Measurements from ENCODE around the gene ITGA2B. TPM values are rescaled to one million over a fixed set of nuclear protein-coding genes. Genes with fewer than 3 reads are reported as not detected.
"Not testable (repeated sequence)": the region's sequence is repeated elsewhere in the genome, so short reads cannot be mapped to it uniquely, and the experiment has no call there.

ITGA2B gene
- total RNA-seq, 1 donor from 2014 or later: 1.2 TPM

DNA sequence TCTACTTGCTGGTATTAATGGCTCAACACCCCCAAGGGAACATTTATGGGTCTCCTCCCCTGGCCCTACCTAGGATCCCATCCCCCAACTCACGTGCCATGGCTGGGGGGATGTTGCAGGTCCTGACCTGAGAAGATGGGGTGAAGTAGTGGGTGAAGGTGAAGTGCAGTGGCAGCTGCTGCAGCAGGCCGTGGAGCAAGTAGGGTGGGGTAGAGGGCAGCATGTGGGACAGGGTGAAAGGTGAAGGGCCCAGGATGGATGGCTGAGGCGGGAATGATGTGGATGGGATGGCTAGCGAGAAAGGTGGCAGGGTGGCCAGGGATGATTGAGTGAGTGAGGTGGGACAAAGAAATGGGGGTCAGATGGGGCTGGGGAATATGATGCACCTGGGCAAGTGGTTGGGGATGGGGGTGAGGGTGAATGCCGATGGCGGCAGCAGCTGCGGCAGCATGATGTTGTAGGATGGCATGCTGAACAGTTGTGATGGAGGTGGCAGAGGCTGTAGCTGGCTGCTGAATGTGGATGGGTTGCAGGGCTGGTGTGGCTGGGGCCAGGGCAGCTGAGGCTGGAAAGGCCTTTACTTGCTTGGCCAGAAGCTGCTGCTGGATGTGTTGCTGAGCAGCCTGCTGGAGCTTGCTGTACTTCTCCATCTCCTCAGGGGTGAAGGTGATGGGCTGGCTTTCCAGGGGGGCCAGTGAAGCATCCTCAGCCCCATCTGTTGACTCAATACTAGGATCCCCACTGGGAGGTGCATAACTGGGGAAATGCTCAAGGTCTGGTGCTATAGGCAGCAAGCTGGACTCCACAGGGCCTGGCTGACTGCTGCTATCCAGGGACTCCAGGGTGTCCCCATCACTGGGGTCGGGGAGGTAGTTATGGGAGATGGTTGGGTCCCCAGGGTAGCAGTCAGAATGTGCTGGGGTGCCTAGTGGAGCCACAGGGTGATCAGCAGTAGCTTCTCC lies 8.3 kb upstream of the ITGA2B start:
- H3K4me1 Mint-ChIP-seq (ENCODE audit: low read depth): no peaks in the 10 kb centered on the region
- no peaks in the 10 kb centered on the region for H3K9me3 Mint-ChIP-seq (ENCODE audit: low read depth)
- H3K27me3 Mint-ChIP-seq: no peaks in the 10 kb centered on the region
- TF ChIP-seq, protein P1, sequence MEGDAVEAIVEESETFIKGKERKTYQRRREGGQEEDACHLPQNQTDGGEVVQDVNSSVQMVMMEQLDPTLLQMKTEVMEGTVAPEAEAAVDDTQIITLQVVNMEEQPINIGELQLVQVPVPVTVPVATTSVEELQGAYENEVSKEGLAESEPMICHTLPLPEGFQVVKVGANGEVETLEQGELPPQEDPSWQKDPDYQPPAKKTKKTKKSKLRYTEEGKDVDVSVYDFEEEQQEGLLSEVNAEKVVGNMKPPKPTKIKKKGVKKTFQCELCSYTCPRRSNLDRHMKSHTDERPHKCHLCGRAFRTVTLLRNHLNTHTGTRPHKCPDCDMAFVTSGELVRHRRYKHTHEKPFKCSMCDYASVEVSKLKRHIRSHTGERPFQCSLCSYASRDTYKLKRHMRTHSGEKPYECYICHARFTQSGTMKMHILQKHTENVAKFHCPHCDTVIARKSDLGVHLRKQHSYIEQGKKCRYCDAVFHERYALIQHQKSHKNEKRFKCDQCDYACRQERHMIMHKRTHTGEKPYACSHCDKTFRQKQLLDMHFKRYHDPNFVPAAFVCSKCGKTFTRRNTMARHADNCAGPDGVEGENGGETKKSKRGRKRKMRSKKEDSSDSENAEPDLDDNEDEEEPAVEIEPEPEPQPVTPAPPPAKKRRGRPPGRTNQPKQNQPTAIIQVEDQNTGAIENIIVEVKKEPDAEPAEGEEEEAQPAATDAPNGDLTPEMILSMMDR (IDR thresholded peaks at IDR 0.05; ENCODE audit: unreplicated experiment): no peak
- DNase-seq (ENCODE audit: low spot score, unreplicated experiment): no peak
- no peak overlapping the region for H3K27ac Mint-ChIP-seq
- peaks cover 9% of the 10 kb centered on the region for H3K36me3 Mint-ChIP-seq (ENCODE audit: insufficient read depth)
- no peak overlapping the region for H3K4me3 Mint-ChIP-seq (ENCODE audit: low read depth)

DNA sequence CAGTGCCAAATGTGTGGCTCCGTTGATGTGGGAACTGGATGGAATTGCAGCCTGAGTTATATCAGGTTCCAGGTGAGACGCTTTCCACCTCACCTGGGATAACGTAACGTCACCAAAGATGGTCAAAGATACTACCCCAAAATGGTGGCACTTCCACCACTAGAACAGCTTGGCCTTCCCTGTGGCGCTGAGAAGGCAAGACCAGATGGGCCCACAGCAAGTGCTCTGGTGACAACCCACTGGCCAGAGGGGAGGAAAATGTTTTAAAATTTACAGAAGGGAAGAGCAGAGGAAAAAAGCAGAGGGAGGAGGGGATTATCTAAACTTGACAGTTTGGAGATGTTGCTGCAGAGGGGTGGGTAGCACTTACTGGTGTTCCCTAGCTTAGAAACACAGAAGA lies 7.5 kb upstream of the ITGA2B start:
- Mint-ChIP-seq H3K27me3 (no peaks in the 10 kb centered on the region), H3K36me3 (ENCODE audit: insufficient read depth) (peaks cover 9% of the 10 kb centered on the region)

DNA sequence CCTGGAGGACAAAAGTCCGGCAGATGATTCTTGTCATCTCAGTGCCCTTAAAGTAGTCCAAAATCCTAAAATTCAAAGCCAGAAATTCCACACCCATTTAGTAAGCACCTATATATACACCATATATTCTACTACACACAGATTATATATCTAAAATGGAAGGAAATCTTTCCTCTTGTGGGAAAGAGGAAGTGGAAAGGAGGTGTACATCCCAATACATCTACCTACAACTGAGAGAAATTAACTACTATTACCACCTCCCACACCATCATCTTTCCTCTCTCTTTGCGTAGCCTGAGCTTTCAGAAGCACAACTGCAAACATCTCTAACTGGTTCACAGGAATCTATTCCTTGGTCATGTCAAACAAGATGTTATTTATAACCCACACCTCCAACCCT lies 5.4 kb upstream of the ITGA2B start:
- no peak overlapping the region for H3K27ac Mint-ChIP-seq
- peaks cover 5% of the 10 kb centered on the region for H3K36me3 Mint-ChIP-seq (ENCODE audit: insufficient read depth)
- no peak for DNase-seq (ENCODE audit: low spot score, unreplicated experiment)
- peaks cover 5% of the 10 kb centered on the region for H3K4me1 Mint-ChIP-seq (ENCODE audit: low read depth)
- H3K4me3 Mint-ChIP-seq (ENCODE audit: low read depth): no peak overlapping the region
- TF ChIP-seq, protein P1 (IDR thresholded peaks at IDR 0.05; ENCODE audit: unreplicated experiment): no peak
- H3K27me3 Mint-ChIP-seq: no peaks in the 10 kb centered on the region
- H3K9me3 Mint-ChIP-seq (ENCODE audit: low read depth): no peaks in the 10 kb centered on the region

More for the DNA sequence above, 7.5 kb upstream of the ITGA2B start:
- no peak for DNase-seq (ENCODE audit: low spot score, unreplicated experiment)
- H3K4me1 Mint-ChIP-seq (ENCODE audit: low read depth): no peaks in the 10 kb centered on the region
- H3K27ac Mint-ChIP-seq: no peak overlapping the region
- TF ChIP-seq, protein P1 (IDR thresholded peaks at IDR 0.05; ENCODE audit: unreplicated experiment): no peak
- H3K4me3 Mint-ChIP-seq (ENCODE audit: low read depth): no peak overlapping the region
- no peaks in the 10 kb centered on the region for H3K9me3 Mint-ChIP-seq (ENCODE audit: low read depth)

DNA sequence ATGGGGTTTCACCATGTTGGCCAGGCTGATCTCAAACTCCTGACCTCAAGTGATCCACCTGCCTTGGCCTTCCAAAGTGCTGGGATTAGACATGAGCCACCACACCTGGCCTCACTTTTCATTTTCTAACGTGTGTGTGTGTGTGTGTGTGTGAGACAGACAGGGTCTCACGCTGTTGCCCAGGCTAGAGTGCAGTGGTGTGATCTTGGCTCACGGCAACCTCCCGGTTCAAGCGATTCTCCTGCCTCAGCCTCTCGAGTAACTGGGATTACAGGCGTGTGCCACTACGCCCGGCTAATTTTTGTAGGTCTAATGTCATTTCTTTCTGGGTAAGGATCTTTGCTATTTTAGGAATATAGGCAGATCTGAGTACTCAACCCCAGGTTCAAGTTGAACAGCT lies 4.7 kb upstream of the ITGA2B start:
- not testable (repeated sequence) for DNase-seq (ENCODE audit: low spot score, unreplicated experiment); H3K27me3 Mint-ChIP-seq; H3K4me3 Mint-ChIP-seq (ENCODE audit: low read depth)

DNA sequence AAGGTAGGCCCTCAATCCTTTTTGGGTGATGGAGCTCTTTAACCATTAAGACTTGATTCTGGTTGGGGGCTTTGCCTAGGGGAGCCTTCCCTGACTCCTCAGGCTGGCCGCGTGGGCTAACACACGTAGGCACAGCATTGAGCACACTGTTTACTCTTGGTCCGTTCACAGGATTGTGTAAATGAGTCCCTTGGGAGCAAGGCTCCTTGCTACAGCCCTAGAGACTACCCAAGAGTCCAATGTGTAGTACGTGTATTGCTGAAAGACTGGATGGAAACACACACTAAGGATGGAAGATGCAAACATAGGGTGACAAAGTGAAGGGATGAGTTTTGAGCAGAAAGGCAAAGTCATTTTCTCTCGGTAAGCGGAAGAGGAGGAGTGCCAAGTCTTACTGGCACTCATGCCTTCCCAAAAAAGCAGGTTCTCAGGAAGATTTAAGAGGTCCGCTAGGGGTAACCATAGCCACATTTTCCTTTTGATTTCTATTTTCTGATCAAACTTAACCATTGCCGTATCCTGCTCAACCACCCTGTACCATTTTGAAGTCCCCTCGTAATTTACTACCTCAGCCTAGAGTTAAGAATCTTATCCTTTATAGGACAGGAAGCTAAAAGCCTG lies 911 bp upstream of the ITGA2B start:
- no peak overlapping the region for H3K27ac Mint-ChIP-seq
- no peak for DNase-seq (ENCODE audit: low spot score, unreplicated experiment)
- H3K4me1 Mint-ChIP-seq (ENCODE audit: low read depth): peaks cover 5% of the 10 kb centered on the region
- TF ChIP-seq, protein P1 (IDR thresholded peaks at IDR 0.05; ENCODE audit: unreplicated experiment): no peak
- H3K9me3 Mint-ChIP-seq (ENCODE audit: low read depth): no peaks in the 10 kb centered on the region
- peaks cover 10% of the 10 kb centered on the region for H3K27me3 Mint-ChIP-seq
- no peaks in the 10 kb centered on the region for H3K36me3 Mint-ChIP-seq (ENCODE audit: insufficient read depth)
- H3K4me3 Mint-ChIP-seq (ENCODE audit: low read depth): no peak overlapping the region

More for the DNA sequence above, 4.7 kb upstream of the ITGA2B start:
- not testable (repeated sequence) for H3K4me1 Mint-ChIP-seq (ENCODE audit: low read depth); H3K9me3 Mint-ChIP-seq (ENCODE audit: low read depth); H3K36me3 Mint-ChIP-seq (ENCODE audit: insufficient read depth)
- peak overlapping the region; percentile 87 for H3K27ac Mint-ChIP-seq

All from progenitor cell of endocrine pancreas (in vitro differentiated cells).